AG04449 (cell line): Measurements from ENCODE around the gene ADORA2B.

ENCODE experiments used
- CTCF ChIA-PET: fragments of 350-600 bp; formaldehyde crosslinking; extraction: SDS; loops from one replicate; lab custom pipeline; 2021; ENCODE audit warnings: antibody characterized with exemption; lab: Yijun Ruan, JAX
- POLR2A ChIA-PET: fragments of 400-600, 350-600 bp; formaldehyde crosslinking; extraction: SDS; loops from one replicate; lab custom pipeline; 2020; ENCODE audit warnings: antibody characterized with exemption, inconsistent platforms; lab: Yijun Ruan, JAX
- DNase-seq: peaks from one replicate; pipeline ENCODE4 v3.0.0-alpha.2; 2010; ENCODE audit warnings: low read depth, low spot score
- H3K4me3 ChIP-seq: 2 replicates; pipeline ENCODE4 v1.5.1; 2011; ENCODE audit warnings: low read depth, mild to moderate bottlenecking, control low read depth, low read length
- TF ChIP-seq, protein P1 (sequence below): IDR thresholded peaks from one replicate; pipeline ENCODE4 v1.5.1; 2011; ENCODE audit warnings: mild to moderate bottlenecking, moderate library complexity, low read length, control low read depth, inconsistent platforms; ENCODE audit not compliant: insufficient read depth; ENCODE audit errors: missing control alignments

Gene ADORA2B

DNA sequence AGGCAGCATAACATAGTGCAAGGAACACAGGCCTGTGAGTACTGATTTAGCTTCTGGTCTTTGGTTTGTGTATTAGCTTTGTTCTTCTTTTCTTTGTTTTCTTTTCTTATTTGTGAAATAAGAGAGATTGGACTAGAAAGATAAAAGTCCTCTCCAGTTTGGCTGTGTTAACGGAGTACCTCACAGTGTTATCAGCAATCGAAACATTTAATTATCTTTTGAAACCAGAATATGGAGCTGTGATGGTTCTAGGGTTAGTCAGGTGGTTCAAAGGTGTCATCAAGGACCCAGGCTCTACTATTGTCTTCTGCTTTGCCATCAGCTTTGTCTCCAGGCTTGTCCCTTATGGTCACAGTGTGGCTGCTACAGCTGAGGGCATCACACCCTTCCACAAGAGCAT lies 25.6 kb downstream of the ADORA2B start:
- DNase-seq: no peak
- POLR2A ChIA-PET: no interaction called here
- CTCF ChIA-PET: interaction anchor here (1.1 kb wide), 1 partner anchor 11 kb away, joined by 3 read pairs; no protein-coding TSS in a partner anchor
- H3K4me3 ChIP-seq: no peak overlapping the region
- TF ChIP-seq, protein P1, sequence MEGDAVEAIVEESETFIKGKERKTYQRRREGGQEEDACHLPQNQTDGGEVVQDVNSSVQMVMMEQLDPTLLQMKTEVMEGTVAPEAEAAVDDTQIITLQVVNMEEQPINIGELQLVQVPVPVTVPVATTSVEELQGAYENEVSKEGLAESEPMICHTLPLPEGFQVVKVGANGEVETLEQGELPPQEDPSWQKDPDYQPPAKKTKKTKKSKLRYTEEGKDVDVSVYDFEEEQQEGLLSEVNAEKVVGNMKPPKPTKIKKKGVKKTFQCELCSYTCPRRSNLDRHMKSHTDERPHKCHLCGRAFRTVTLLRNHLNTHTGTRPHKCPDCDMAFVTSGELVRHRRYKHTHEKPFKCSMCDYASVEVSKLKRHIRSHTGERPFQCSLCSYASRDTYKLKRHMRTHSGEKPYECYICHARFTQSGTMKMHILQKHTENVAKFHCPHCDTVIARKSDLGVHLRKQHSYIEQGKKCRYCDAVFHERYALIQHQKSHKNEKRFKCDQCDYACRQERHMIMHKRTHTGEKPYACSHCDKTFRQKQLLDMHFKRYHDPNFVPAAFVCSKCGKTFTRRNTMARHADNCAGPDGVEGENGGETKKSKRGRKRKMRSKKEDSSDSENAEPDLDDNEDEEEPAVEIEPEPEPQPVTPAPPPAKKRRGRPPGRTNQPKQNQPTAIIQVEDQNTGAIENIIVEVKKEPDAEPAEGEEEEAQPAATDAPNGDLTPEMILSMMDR: no peak

DNA sequence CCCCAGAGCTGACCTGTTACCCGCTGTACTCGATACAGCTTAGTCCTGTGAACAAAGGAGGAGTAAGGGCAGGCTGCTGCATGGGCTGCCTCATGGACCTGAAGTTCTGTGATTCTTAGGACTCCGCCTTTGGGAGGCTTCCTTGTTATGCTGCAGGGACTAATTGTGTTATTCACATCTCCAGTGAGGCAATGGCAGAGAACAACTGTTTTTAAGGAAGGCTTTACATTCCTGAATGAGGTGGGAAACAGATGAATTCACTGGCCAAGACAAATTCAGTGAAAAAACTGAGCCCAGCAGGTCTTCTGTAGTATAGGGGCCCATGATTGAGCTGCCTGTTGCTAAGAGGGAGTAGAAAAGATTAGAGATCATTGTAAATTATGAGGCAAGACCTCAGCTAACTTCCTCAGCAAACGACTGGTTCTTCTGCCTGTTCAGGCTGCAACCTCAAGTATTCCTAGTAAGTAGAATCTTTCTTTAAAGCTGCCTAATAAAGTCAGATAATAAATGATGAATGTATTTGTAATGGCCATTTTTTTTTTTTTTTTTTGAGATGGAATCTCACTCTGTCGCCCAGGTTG lies 26.3 kb downstream of the ADORA2B start:
- TF ChIP-seq, protein P1: no peak
- no peak for DNase-seq
- no peak overlapping the region for H3K4me3 ChIP-seq
- ChIA-PET POLR2A (no interaction called here), CTCF (no interaction called here)

DNA sequence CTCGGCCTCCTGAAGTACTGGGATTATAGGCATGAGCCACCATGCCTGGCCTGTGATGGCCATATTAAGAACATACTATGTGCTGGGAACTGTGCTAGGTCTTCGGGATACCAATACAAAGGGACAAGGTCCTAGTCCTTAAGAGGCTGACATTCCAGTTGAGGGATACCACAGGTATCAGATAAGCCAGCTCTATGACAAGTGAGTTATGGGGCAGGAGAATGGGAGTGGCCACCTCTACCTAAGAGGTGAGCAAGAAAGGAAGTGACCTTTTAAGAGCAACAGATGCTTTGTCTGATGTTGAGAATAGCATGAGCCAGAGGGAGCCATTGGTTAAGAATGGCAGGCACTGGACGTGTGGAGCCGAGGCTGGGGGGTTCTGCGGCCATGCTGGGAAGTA lies 27.0 kb downstream of the ADORA2B start:
- TF ChIP-seq, protein P1: no peak
- POLR2A ChIA-PET: interaction anchor here (0.8 kb wide), 1 partner anchor 143 kb away, joined by 3 read pairs; no protein-coding TSS in a partner anchor
- H3K4me3 ChIP-seq: no peak overlapping the region
- no peak for DNase-seq
- CTCF ChIA-PET: no interaction called here

DNA sequence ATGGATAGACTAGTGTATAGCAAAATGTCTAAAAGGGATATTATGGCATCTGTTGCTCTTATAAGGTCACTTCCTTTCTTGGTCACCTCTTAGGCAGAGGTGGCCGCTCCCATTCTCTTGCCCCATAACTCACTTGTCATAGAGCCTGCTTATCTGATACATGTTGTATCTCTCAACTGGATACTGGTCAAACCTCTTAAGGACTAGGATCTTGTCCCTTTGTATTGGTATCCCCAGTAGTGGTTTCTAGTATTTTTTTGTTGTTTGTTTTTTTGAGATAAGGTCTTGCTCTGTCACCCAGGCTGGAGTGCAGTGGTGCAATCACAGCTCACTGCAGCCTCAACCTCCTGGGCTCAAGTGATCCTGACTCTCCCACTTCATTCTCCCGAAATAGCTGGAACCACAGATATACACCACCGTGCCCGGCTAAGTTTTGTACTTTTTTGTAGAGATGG lies 27.6 kb downstream of the ADORA2B start:
- CTCF ChIA-PET: interaction anchor here (1.0 kb wide), 1 partner anchor 27 kb away, joined by 3 read pairs; the partner anchor contains the start of gene ADORA2B
- no peak overlapping the region for H3K4me3 ChIP-seq
- TF ChIP-seq, protein P1: no peak
- DNase-seq: no peak
- POLR2A ChIA-PET: interaction anchor here (0.8 kb wide), 1 partner anchor 144 kb away, joined by 3 read pairs; no protein-coding TSS in a partner anchor

DNA sequence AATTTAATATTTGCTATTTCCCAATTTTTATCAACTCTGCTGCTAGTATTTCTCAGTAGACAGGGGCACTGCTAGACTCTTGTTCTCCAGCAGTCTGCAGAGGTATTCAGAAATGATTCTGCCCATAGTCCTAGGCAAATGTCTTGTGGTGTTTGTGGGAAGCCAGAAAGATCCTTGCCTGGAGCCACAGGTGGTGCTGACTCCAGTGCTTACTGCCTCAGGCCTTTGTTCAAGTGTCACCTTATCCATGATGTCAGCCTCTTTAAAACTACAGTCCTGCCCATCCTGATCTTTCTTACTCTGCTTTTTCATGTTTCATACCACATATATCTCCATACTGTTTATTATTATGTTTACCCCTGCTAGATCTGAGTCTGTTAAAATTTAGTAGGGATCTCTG lies 28.1 kb downstream of the ADORA2B start:
- POLR2A ChIA-PET: no interaction called here
- no peak for DNase-seq
- H3K4me3 ChIP-seq: no peak overlapping the region
- CTCF ChIA-PET: interaction anchor here (1.0 kb wide), 1 partner anchor 28 kb away, joined by 3 read pairs; the partner anchor contains the start of gene ADORA2B
- TF ChIP-seq, protein P1: no peak

DNA sequence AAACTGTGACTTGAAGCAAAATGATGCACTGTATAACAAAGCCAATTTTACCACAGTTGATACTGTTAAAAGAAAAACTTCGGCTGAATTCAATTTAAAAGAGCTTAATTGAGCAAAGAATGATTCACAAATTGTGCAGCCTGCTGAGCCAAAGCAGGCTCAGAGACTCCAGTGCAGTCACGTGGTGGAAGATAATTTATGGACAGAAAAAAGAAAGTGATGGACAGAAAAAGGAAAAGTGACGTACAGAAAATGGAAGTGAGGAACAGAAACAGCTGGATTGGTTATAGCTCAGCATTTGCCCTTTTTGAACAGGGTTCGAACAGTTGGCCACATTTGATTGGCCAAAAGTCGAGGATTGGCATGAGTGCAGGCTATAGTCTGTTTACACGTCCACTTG lies 28.9 kb downstream of the ADORA2B start:
- ChIA-PET POLR2A (interaction anchor here (0.7 kb wide), 1 partner anchor 16 kb away, joined by 3 read pairs; no protein-coding TSS in a partner anchor), CTCF (interaction anchor here (0.8 to 1.0 kb wide), 2 partner anchors 29 to 146 kb away, joined by 3 to 4 read pairs; partner anchors contain the start of gene ADORA2B)
- no peak overlapping the region for H3K4me3 ChIP-seq
- TF ChIP-seq, protein P1: no peak
- DNase-seq: no peak
